ENCODE data around the gene P4HB. TPM values are rescaled to one million over a fixed set of nuclear protein-coding genes. Genes with fewer than 3 reads are reported as not detected.
A peak's percentile ranks its signal among the peaks of the same experiment; 100 is the strongest.
"Not testable (repeated sequence)": the region's sequence is repeated elsewhere in the genome, so short reads cannot be mapped to it uniquely, and the experiment has no call there.

Gene P4HB
- total and polyA plus RNA-seq, 9 donors, result 383 to 577 (median 443) TPM

GRCh38 chr17:81841866-81842265, 18.5 kb downstream of the P4HB start:
- H3K36me3 ChIP-seq (ENCODE audit: control insufficient read depth, insufficient read depth, low read length), result peaks cover 48% of the 10 kb centered on the region
- no peak overlapping the region for H3K4me3 ChIP-seq (ENCODE audit: low read length)
- H3K4me1 ChIP-seq (ENCODE audit: control insufficient read depth, insufficient read depth, low read length), result peaks cover 15% of the 10 kb centered on the region
- no peak overlapping the region for H3K27ac ChIP-seq (ENCODE audit: low read length)
- H3K9me3 ChIP-seq (replicated peaks; ENCODE audit: control insufficient read depth, low read depth, low read length), result no peaks in the 10 kb centered on the region
- no peaks in the 10 kb centered on the region for H3K27me3 ChIP-seq (ENCODE audit: control insufficient read depth, insufficient read depth, low read length)
- DNase-seq, result no peak
- 78% methylated on average over 15 of the region's 15 CpGs for WGBS (ENCODE audit: insufficient coverage)

GRCh38 chr17:81840826-81841778, 19.2 kb downstream of the P4HB start:
- peak; percentile 40 for DNase-seq
- 63% methylated on average over 38 of the region's 40 CpGs for WGBS (ENCODE audit: insufficient coverage)
- peaks cover 41% of the 10 kb centered on the region for H3K36me3 ChIP-seq (ENCODE audit: control insufficient read depth, insufficient read depth, low read length)
- H3K4me1 ChIP-seq (ENCODE audit: control insufficient read depth, insufficient read depth, low read length), result peaks cover 15% of the 10 kb centered on the region
- no peaks in the 10 kb centered on the region for H3K27me3 ChIP-seq (ENCODE audit: control insufficient read depth, insufficient read depth, low read length)
- H3K4me3 ChIP-seq (ENCODE audit: low read length), result no peak overlapping the region
- no peak overlapping the region for H3K27ac ChIP-seq (ENCODE audit: low read length)
- H3K9me3 ChIP-seq (replicated peaks; ENCODE audit: control insufficient read depth, low read depth, low read length), result no peaks in the 10 kb centered on the region

GRCh38 chr17:81840059-81840458, 20.3 kb downstream of the P4HB start:
- DNase-seq; H3K9me3 ChIP-seq (replicated peaks; ENCODE audit: control insufficient read depth, low read depth, low read length); H3K27me3 ChIP-seq (ENCODE audit: control insufficient read depth, insufficient read depth, low read length); H3K27ac ChIP-seq (ENCODE audit: low read length); H3K4me3 ChIP-seq (ENCODE audit: low read length): not testable (repeated sequence)
- H3K4me1 ChIP-seq (ENCODE audit: control insufficient read depth, insufficient read depth, low read length), result peaks cover 15% of the 10 kb centered on the region
- peaks cover 30% of the 10 kb centered on the region for H3K36me3 ChIP-seq (ENCODE audit: control insufficient read depth, insufficient read depth, low read length)
- WGBS (ENCODE audit: insufficient coverage), result 97% methylated on average over 3 of the region's 5 CpGs

- no peak for DNase-seq
- H3K9me3 ChIP-seq (replicated peaks; ENCODE audit: control insufficient read depth, low read depth, low read length), result no peaks in the 10 kb centered on the region
- H3K36me3 ChIP-seq (ENCODE audit: control insufficient read depth, insufficient read depth, low read length), result peaks cover 23% of the 10 kb centered on the region
- WGBS (ENCODE audit: insufficient coverage), result 70% methylated on average over 14 of the region's 15 CpGs
- no peak overlapping the region for H3K4me3 ChIP-seq (ENCODE audit: low read length)
- no peaks in the 10 kb centered on the region for H3K27me3 ChIP-seq (ENCODE audit: control insufficient read depth, insufficient read depth, low read length)
- peaks cover 16% of the 10 kb centered on the region for H3K4me1 ChIP-seq (ENCODE audit: control insufficient read depth, insufficient read depth, low read length)
- H3K27ac ChIP-seq (ENCODE audit: low read length), result no peak overlapping the region
Measured at GRCh38 chr17:81839301-81839700, 21.0 kb downstream of the P4HB start.

- Histone ChIP-seq H3K4me3 (ENCODE audit: low read length) (no peak overlapping the region), H3K9me3 (replicated peaks; ENCODE audit: control insufficient read depth, low read depth, low read length) (no peaks in the 10 kb centered on the region), H3K27me3 (ENCODE audit: control insufficient read depth, insufficient read depth, low read length) (no peaks in the 10 kb centered on the region), H3K4me1 (ENCODE audit: control insufficient read depth, insufficient read depth, low read length) (peaks cover 21% of the 10 kb centered on the region), H3K27ac (ENCODE audit: low read length) (peak overlapping the region; percentile 7), H3K36me3 (ENCODE audit: control insufficient read depth, insufficient read depth, low read length) (peaks cover 18% of the 10 kb centered on the region)
- WGBS (ENCODE audit: insufficient coverage), result 30% methylated on average over 14 of the region's 17 CpGs
- no peak for DNase-seq
Measured at GRCh38 chr17:81838753-81839255, 21.5 kb downstream of the P4HB start.

GRCh38 chr17:81837641-81838040, 22.7 kb downstream of the P4HB start:
- H3K36me3 ChIP-seq (ENCODE audit: control insufficient read depth, insufficient read depth, low read length), result peaks cover 6% of the 10 kb centered on the region
- H3K9me3 ChIP-seq (replicated peaks; ENCODE audit: control insufficient read depth, low read depth, low read length), result no peaks in the 10 kb centered on the region
- H3K4me3 ChIP-seq (ENCODE audit: low read length), result no peak overlapping the region
- H3K4me1 ChIP-seq (ENCODE audit: control insufficient read depth, insufficient read depth, low read length), result peaks cover 26% of the 10 kb centered on the region
- H3K27ac ChIP-seq (ENCODE audit: low read length), result no peak overlapping the region
- WGBS (ENCODE audit: insufficient coverage), result 86% methylated on average over 8 of the region's 9 CpGs
- DNase-seq, result no peak
- no peaks in the 10 kb centered on the region for H3K27me3 ChIP-seq (ENCODE audit: control insufficient read depth, insufficient read depth, low read length)

GRCh38 chr17:81834831-81835267, 25.5 kb downstream of the P4HB start, which contains the start of gene PPP1R27:
TSS of gene PPP1R27 (minus strand) at chr17:81835050. CDS start at chr17:81834953, 97 bp downstream.
- DNase-seq, result peak; percentile 51
- Histone ChIP-seq H3K9me3 (replicated peaks; ENCODE audit: control insufficient read depth, low read depth, low read length) (no peaks in the 10 kb centered on the region), H3K27ac (ENCODE audit: low read length) (peak within 1 kb of the TSS; percentile 96), H3K4me1 (ENCODE audit: control insufficient read depth, insufficient read depth, low read length) (peaks cover 25% of the 10 kb centered on the region), H3K27me3 (ENCODE audit: control insufficient read depth, insufficient read depth, low read length) (no peaks in the 10 kb centered on the region), H3K36me3 (ENCODE audit: control insufficient read depth, insufficient read depth, low read length) (peaks cover 3% of the 10 kb centered on the region), H3K4me3 (ENCODE audit: low read length) (peak within 1 kb of the TSS; percentile 93)
- 92% methylated on average over 26 of the region's 26 CpGs for WGBS (ENCODE audit: insufficient coverage)

- 80% methylated on average over 26 of the region's 31 CpGs for WGBS (ENCODE audit: insufficient coverage)
- Histone ChIP-seq H3K27me3 (ENCODE audit: control insufficient read depth, insufficient read depth, low read length) (no peaks in the 10 kb centered on the region), H3K4me1 (ENCODE audit: control insufficient read depth, insufficient read depth, low read length) (peaks cover 25% of the 10 kb centered on the region), H3K4me3 (ENCODE audit: low read length) (peak overlapping the region; percentile 93), H3K36me3 (ENCODE audit: control insufficient read depth, insufficient read depth, low read length) (peaks cover 4% of the 10 kb centered on the region), H3K9me3 (replicated peaks; ENCODE audit: control insufficient read depth, low read depth, low read length) (no peaks in the 10 kb centered on the region), H3K27ac (ENCODE audit: low read length) (peak overlapping the region; percentile 96)
- peak; percentile 30 for DNase-seq
Measured at GRCh38 chr17:81833921-81834830, 26.2 kb downstream of the P4HB start.

- Histone ChIP-seq H3K4me1 (ENCODE audit: control insufficient read depth, insufficient read depth, low read length) (peaks cover 31% of the 10 kb centered on the region), H3K9me3 (replicated peaks; ENCODE audit: control insufficient read depth, low read depth, low read length) (no peaks in the 10 kb centered on the region), H3K27me3 (ENCODE audit: control insufficient read depth, insufficient read depth, low read length) (no peaks in the 10 kb centered on the region), H3K27ac (ENCODE audit: low read length) (peak within 1 kb of the TSS; percentile 96), H3K36me3 (ENCODE audit: control insufficient read depth, insufficient read depth, low read length) (peaks cover 9% of the 10 kb centered on the region), H3K4me3 (ENCODE audit: low read length) (peak within 1 kb of the TSS; percentile 93)
- under 1% methylated on average over 71 of the region's 76 CpGs for WGBS (ENCODE audit: insufficient coverage)
- peak; percentile 97 for DNase-seq
Measured at GRCh38 chr17:81833160-81833920, 27.0 kb downstream of the P4HB start, which contains the start of gene MCRIP1. TSS of gene MCRIP1 (minus strand) at chr17:81833291. CDS start at chr17:81824506, 8,785 bp downstream.
